OCI-M1 (cell line): Measurements from ENCODE around the gene KCNH2.
"Not testable (repeated sequence)": the region's sequence is repeated elsewhere in the genome, so short reads cannot be mapped to it uniquely, and the experiment has no call there.

Experiments used
- DNase-seq: peaks from one replicate; lab custom pipeline; 2025; lab: John Stamatoyannopoulos, UW

Gene KCNH2, protein sequence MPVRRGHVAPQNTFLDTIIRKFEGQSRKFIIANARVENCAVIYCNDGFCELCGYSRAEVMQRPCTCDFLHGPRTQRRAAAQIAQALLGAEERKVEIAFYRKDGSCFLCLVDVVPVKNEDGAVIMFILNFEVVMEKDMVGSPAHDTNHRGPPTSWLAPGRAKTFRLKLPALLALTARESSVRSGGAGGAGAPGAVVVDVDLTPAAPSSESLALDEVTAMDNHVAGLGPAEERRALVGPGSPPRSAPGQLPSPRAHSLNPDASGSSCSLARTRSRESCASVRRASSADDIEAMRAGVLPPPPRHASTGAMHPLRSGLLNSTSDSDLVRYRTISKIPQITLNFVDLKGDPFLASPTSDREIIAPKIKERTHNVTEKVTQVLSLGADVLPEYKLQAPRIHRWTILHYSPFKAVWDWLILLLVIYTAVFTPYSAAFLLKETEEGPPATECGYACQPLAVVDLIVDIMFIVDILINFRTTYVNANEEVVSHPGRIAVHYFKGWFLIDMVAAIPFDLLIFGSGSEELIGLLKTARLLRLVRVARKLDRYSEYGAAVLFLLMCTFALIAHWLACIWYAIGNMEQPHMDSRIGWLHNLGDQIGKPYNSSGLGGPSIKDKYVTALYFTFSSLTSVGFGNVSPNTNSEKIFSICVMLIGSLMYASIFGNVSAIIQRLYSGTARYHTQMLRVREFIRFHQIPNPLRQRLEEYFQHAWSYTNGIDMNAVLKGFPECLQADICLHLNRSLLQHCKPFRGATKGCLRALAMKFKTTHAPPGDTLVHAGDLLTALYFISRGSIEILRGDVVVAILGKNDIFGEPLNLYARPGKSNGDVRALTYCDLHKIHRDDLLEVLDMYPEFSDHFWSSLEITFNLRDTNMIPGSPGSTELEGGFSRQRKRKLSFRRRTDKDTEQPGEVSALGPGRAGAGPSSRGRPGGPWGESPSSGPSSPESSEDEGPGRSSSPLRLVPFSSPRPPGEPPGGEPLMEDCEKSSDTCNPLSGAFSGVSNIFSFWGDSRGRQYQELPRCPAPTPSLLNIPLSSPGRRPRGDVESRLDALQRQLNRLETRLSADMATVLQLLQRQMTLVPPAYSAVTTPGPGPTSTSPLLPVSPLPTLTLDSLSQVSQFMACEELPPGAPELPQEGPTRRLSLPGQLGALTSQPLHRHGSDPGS

DNA sequence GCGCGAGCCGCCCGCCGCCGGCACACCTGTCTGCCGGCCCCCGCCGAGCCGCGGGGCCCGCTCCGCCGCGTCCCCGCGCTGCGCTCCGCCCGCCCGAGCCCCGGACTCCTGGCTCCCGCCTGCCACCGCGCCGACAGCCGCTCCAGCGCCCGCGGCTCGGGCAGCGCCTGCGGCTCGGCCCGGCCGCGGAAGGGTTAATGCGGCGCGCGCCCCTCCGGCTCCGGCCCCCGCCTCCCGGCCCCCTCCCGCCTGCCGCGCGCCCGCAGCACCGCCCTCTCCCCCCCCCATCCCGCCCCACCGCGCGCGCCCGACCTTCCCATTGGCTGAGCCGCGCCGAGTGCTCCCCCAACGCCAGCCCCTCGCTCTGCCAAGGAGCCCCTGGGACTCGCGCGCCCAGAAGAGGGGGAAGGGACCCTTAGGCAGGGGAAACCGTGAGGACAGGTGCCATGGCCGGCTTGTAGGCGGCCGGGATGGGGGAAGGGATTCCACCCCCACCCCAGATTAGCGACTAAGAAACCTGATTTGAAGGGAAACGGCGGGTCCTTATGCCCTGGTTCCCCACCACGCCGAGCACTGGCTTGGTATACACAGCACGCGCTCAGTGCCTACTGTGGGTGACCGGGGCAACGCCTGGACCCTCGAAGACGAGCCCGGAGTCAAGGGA, at the start of gene KCNH2:
Gene KCNH2 (minus strand): TSS at position 196 of the 664 bp plus-strand sequence. CDS start 408 bp downstream, outside the sequence.
- DNase-seq, result peak; percentile 63

DNA sequence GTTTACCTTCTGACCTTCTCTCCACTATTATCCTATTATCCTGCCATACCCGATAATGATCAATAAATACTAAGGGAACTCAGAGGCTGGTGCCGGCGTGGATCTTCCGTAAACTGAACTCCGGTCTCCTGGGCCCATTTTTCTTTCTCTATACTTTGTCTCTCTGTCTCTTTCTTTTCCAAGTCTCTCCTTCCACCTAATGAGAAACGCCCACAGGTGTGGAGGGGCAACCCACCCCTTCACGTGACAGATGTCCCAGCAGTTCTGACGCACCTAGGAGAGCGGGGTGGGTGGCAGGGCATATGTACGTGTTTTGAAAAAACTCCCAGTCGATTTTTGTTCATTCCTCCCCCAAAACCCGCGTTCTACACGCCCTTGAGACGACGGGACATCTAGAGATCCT, 49.6 kb upstream of the KCNH2 start:
- DNase-seq, result not testable (repeated sequence)

DNA sequence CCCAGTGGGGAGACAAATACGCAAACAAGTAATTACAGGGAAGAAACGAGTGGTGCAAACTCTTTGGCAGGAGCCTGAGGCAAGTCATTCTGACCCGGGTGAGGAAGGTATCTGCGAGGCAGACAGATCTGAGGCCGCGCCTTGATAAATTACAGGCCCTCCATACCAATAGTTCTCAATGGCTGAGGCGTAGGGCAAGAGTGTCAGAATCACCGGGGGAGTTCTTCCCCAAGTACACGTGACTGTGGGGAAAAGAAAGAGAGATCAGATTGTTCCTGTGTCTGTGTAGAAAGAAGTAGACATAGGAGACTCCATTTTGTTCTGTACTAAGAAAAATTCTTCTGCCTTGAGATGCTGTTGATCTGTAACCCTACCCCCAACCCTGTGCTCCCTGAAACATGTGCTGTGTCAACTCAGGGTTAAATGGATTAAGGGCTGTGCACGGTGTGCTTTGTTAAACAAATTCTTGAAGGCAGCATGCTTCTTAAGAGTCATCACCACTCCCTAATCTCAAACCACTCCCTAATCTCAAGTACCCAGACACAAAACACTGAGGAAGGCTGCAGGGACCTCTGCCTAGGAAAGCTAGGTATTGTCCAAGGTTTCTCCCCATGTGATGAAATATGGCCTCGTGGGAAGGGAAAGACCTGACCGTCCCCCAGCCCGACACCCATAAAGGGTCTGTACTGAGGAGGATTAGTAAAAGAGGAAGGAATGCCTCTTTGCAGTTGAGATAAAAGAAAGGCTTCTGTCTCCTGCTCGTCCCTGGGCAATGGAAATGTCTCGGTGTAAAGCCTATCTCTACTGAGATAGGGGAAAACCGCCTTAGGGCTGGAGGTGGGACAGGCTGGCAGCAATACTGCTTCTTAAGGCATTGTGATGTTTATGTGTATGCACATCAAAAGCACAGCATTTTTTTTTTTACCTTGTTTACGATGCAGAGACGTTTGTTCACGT, 48.9 kb upstream of the KCNH2 start:
- peak; percentile 93 for DNase-seq

DNA sequence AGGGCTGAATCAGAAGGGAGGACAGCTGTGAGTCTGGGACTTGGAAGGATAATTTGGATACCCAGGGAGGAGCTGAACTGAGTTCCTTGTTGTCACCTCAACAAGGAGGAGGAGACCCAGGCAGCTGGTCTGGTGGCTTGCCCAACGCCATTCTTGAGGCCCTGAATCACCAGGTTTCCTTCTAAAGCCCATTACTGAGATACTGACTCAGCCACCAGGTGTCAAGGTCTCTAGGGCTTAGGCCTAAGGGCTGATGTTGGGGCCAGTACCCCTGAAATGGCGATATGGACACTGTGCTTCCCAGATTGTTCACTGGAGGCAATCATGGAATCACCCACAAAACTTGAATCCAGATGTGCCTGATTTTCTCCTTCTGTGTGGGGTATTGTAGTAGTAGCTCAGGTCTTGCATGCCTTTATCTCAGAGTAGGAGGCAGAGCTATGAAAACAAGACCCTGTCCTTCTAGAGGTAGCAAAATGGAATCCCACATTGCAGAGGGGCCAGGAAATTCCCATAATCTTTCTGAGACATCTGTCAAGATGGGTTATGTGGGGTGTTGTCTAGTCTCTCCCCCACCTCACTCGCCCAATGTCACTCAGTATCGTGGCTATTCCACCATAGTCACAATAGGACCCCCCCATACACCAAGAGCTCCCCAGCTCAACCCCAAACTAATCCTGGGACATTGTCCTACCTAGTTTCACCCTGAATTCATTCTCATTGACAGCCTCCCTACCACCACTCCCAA, 48.0 kb upstream of the KCNH2 start:
- DNase-seq, result no peak

DNA sequence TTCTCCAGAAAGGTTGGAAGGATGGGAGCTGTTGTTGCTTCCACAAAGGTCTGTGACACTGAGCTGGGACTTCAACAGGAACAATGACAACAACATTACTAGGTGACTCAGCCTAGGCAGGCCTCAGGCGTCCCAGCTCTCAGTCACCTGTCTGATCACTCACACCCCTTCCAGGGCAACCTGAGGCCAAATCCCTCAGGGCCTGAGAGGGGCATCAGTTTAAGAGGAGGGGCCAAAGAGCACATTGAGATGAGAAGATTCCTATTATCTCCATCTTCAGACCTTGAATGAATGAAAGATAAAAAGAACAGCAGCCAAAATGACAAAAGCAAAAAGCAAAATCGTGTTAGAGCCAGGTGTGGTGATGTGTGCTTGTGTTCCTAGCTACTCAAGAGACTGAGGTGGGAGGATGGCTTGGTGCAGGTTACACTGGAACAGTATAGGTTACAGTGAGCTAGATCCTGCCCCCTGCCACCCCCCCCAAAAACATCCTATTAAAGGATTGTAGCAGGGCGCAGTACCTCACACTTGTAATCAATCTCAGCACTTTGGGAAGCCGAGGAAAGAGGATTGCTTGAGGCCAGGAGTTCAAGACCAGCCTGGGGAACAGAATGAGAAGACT, 46.4 kb upstream of the KCNH2 start, which contains the start of gene ATG9B:
Gene ATG9B (minus strand): TSS at position 60 of the 622 bp plus-strand sequence. CDS start 71 bp downstream, outside the sequence.
- DNase-seq, result no peak

DNA sequence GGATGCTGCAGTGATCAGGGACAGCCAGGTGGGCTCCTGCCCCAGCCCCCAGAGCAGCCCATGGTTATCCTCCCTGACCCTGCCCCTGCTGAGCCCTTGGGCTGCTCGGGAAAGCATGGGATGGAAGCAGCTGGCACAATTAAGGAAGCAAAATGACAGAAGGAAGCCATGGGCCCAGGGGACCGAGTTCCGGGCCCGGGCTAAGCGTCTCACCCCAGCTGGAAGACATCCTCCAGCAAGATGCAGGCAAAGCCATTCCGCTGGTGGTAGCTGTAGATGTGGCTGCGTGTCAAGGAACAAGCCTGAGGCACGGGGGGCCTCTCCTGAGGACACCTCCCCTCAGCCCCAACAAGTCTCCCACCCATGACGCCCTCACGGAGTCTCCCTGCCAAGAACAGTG, 45.1 kb upstream of the KCNH2 start:
- no peak for DNase-seq

DNA sequence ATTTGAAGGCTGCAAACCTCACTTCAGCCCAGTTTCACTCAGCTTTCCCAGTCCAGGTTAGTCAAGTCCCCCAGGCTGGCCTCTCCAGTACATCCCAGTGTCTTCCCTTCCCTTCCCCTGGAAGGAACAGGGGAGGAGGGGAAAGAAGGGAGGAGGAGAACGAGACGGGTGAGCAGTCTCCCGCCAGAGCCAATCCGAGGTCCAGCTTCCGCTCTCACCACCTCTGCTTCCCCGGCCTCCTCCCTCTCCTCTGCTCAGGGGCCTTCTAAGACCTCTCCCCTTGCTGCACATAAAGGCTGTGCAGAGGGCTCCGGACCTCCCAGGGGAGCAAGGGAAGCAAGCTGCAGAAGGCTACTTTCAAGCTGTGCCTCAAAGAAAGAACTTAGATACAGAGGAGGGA, 42.1 kb upstream of the KCNH2 start:
- DNase-seq, result no peak

DNA sequence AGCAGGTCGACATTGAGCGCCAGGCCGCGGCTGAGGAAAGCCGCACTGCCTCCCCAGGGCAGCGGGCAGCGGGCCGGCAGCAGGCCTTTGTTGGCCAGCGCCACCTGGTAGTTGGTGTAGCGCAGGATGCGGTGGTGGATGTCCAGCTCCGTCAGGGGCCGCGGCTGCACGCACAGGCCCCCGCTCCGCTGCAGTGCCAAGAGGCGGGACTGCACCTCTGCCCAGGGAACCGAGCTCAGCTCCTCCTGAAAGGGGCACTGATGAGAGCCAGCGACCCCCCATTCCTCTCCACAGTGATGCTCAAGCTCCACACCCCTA, 41.0 kb upstream of the KCNH2 start:
- no peak for DNase-seq

DNA sequence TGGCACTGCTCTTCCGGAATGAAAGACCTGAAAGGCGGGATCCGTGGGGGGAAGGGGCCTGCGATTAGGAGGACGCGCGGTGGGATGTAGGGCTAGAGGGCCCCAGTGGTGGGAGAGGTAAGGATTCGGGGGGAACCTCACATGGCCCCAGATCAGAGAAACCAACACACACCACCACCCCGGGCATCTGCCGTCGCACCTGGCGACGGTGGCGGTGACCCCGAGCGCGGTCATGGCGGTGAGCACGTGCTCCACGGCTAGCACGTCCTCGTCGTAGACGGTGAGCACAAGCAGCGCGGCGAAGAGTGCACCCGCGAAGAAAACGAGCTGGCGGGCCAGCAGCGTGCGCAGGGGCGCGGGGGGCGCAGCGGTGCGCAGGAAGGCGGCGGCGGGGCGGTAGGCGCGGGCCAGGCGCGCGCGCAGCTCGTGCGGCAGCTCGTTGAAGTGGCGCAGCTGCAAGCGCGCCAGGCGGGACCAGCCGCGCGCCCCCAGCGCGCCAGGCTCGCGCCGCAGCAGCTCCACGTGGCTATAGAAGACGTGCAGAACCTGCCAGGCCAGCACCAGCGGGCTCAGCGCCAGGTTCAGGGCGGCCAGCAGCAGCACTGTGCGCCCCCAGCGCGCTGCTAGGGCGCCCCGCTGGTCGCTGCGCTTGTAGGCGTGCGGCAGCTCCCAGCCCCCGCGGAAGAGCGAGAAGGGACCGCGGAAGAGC, 40.5 kb upstream of the KCNH2 start:
- DNase-seq, result no peak

DNA sequence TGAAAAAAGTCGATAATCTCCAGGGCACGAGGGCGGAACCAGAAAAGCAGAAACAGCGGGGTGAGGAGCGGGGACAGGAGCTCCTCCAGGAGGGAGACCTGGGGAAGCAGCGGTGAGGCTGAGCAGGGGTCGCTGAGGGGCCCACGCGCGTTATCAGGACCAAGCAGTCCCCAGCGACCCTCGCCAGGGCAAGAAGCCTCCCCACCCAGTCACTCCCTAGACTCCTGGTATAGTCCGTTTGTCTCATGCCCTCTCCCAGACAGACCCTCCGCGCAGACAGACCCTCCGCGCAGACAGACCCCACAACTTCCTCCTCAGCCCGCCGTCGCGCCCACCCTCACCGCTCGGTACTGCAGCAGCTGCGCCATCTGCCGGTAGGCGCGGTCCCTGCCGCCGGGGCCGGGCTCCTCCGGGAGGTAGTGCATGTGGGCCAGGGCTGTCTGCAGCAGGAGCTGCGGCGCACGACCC, 39.9 kb upstream of the KCNH2 start:
- DNase-seq, result peak; percentile 77

DNA sequence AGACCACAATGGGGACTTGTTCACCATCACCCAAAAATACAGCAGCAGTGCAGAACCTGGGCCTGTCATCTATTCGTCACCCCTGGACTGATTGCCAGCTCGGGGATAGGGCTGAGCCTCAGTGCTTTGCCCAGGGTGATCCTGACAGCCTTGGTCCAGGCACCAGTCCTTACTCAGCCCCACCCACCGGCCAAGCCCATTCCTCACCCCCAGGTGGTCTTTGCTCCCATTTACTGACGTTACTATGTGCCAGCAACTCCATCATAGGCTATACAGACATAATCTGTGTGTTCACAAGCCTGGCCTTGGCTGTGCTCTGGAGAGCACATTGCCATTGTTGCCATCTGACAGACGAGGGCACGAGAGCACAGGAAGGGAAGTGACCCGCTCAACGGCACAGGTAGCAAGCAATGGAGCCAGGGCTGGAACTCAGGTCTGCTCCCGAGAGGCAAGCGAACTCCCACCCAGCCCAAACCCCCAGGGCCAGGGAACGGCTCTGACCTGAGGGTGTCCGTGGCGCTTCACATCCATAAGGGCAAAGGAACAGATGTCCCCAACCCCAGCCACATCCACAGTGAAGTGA, 39.3 kb upstream of the KCNH2 start:
- no peak for DNase-seq

DNA sequence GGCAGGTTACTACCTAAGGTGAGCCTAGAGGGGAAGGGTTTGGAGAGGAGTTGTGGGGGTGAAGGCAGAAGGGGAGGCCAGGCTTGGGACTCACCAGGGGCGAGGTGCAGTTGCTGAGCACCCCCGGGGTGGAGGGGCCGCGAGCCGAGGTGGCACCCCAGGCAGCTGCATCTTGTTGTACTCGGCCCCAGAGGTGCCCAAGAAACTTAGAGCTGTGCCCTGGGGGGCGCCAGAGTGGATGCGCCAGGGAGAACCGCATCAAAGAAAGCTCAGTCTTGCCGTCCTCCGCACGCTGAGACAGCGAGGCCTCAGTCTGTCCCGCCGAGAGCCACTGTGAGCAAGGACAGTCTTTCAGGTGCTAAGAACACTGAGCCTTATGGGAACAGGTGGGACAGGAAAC, 38.8 kb upstream of the KCNH2 start:
- DNase-seq, result no peak

DNA sequence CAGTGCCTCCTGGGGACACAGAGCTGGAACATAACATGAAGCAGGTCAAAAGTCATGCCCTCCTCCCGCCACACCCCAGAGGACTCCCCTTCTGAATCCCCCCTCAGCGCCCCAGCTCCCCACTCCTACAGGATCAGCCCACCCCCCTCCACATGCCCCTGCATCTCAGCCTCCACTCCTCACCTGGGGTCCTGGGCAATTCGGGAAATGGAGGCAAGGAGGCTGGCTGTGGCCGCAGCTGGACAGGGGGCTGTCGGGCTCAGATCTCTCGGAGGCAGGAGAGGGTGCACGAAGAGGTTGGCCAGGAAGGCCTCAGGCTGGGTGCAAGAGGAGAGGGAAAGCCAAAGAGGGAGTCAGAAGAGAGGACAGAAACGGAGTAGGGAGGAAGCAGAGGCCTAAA, 38.4 kb upstream of the KCNH2 start:
- no peak for DNase-seq

DNA sequence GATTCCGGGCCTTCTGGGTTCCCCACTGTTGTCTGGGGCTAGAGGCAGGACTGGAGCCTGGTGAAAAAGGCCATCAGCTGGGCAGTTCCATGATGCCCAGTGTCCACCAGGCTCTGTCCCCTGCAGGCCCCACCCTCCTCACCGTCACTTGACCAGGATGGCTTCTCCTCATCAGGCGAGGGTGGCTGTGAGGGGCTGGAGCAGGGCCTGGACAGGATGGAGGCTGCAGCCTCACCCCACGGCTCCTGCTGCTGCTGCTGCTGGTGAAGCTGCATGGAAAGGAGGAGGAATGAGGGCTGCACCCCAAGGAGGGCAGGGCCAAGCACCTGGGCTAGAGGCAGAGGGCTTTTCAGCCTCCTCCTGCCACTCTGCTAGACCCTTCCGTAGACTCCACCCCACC, 37.8 kb upstream of the KCNH2 start:
- no peak for DNase-seq

DNA sequence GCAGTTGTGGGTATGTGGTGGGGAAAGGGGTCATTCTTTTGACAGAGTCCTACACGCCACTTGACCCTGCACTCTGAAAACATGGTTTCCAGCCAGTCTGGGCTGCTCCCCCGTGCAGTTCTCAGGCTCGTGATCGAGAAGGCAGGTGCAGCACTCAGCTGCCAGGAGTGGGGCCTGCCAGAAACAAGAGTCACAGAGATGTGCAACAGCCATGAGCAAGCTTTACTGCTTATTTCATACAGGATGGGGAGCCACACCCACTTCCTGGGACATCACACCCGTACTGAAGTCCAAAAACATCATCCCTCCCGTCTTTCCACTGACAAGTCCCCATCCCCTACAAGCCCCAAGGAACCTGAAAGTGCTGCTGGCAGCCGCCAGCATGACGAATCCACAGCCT, 36.8 kb upstream of the KCNH2 start:
- DNase-seq, result no peak

DNA sequence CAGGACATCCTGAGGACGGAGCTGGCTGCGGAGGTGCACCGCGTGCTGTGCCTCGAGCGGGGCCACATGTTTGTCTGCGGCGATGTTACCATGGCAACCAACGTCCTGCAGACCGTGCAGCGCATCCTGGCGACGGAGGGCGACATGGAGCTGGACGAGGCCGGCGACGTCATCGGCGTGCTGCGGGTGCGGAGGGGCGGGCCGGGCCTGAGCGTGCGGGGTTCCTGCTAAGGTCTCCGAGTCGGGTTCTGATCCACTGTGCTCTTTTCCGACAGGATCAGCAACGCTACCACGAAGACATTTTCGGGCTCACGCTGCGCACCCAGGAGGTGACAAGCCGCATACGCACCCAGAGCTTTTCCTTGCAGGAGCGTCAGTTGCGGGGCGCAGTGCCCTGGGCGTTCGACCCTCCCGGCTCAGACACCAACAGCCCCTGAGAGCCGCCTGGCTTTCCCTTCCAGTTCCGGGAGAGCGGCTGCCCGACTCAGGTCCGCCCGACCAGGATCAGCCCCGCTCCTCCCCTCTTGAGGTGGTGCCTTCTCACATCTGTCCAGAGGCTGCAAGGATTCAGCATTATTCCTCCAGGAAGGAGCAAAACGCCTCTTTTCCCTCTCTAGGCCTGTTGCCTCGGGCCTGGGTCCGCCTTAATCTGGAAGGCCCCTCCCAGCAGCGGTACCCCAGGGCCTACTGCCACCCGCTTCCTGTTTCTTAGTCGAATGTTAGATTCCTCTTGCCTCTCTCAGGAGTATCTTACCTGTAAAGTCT, 35.8 kb upstream of the KCNH2 start:
- DNase-seq, result no peak

DNA sequence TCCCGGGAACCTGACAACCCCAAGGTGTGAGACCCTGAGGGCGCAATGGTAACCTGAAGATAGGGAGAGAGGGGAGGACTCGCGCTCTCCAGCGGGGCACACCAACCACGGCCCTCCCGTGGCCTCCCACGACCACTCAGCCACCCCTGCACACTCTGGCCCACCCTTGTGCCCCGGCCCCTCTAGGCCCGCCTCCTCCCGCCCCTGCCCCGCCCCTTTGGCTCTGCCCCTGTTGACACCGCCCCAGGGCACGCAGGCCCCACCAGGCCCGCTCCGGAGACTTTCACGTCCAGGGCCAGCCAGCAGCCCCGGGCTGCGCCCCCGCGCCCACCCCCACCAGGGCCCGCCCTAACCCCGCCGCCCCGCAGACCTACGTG, 35.2 kb upstream of the KCNH2 start:
- no peak for DNase-seq

DNA sequence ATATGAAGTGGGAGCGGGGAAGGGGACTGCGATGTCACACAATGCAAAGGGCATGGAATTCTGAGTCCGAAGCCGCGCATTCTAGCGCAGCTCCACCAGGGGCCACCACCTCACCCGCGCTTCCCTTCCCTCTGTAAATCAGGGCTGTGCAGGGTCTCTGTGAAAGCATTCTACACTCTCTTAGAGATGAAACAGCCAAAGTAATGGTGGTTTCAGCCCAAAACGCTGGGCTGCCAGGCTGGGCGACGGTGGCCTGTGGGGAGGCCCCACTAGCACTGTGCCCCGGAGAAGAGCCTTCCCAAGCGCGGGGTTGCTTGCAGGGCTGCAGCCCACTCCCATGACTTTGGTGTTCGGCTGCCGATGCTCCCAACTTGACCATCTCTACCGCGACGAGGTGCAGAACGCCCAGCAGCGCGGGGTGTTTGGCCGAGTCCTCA, 34.8 kb upstream of the KCNH2 start:
- peak; percentile 3 for DNase-seq
